Calu3 (cell line): ENCODE results near the gene GDPD2. TPM values are rescaled to one million over a fixed set of nuclear protein-coding genes. Genes with fewer than 3 reads are reported as not detected.
A peak's percentile ranks its signal among the peaks of the same experiment; 100 is the strongest.

ENCODE experiments used
- BruUV-seq: library from RNA; stranded (reverse); fragments of 400-500 nt; replicated peaks from 2 replicates; lab custom pipeline; 2021; lab: Mats Ljungman, UMichigan
- CTCF ChIA-PET: fragments of 300-600 bp; sonication (Branson Sonifier 250); formaldehyde crosslinking; loops from one replicate; lab custom pipeline; 2022; ENCODE audit warnings: antibody characterized with exemption; lab: Charles Lee
- DNase-seq: peaks from one replicate; pipeline ENCODE4 v3.0.0; 2022
- H3K27ac Mint-ChIP-seq: one replicate; pipeline ENCODE4 v1.8.0; 2022; ENCODE audit warnings: mixed read lengths; ENCODE audit not compliant: unreplicated experiment
- H3K27me3 Mint-ChIP-seq: one replicate; pipeline ENCODE4 v1.8.0; 2022; ENCODE audit warnings: mixed read lengths; ENCODE audit not compliant: unreplicated experiment
- H3K36me3 Mint-ChIP-seq: one replicate; pipeline ENCODE4 v1.8.0; 2022; ENCODE audit warnings: mild to moderate bottlenecking, moderate library complexity, mixed read lengths; ENCODE audit not compliant: insufficient read depth, unreplicated experiment
- H3K4me1 Mint-ChIP-seq: one replicate; pipeline ENCODE4 v1.8.0; 2022; ENCODE audit warnings: mild to moderate bottlenecking, low read depth, mixed read lengths; ENCODE audit not compliant: unreplicated experiment
- H3K4me3 Mint-ChIP-seq: one replicate; pipeline ENCODE4 v1.8.0; 2022; ENCODE audit warnings: mild to moderate bottlenecking, low read depth, moderate library complexity, mixed read lengths; ENCODE audit not compliant: unreplicated experiment
- H3K9me3 Mint-ChIP-seq: one replicate; pipeline ENCODE4 v1.8.0; 2022; ENCODE audit warnings: low read depth, mixed read lengths; ENCODE audit not compliant: unreplicated experiment
- intact Hi-C: fragments of 100-400 bp; cut with micrococcal nuclease; formaldehyde crosslinking; loops from one replicate; pipeline ENCODE4 v1.10.0; 2022; ENCODE audit not compliant: unreplicated experiment
- total RNA-seq: library from RNA; stranded (reverse); gene quantifications from 2 replicates; pipeline ENCODE4 v1.2.3, GENCODE V29; 2022
- TF ChIP-seq, protein P1 (sequence below): fragments of 200-600 bp; IDR thresholded peaks from one replicate; pipeline ENCODE4 v1.8.0; 2022; ENCODE audit warnings: antibody characterized with exemption; ENCODE audit not compliant: unreplicated experiment

The GDPD2 gene
- total RNA-seq, 1 experiment from 2014 or later = not detected

DNA sequence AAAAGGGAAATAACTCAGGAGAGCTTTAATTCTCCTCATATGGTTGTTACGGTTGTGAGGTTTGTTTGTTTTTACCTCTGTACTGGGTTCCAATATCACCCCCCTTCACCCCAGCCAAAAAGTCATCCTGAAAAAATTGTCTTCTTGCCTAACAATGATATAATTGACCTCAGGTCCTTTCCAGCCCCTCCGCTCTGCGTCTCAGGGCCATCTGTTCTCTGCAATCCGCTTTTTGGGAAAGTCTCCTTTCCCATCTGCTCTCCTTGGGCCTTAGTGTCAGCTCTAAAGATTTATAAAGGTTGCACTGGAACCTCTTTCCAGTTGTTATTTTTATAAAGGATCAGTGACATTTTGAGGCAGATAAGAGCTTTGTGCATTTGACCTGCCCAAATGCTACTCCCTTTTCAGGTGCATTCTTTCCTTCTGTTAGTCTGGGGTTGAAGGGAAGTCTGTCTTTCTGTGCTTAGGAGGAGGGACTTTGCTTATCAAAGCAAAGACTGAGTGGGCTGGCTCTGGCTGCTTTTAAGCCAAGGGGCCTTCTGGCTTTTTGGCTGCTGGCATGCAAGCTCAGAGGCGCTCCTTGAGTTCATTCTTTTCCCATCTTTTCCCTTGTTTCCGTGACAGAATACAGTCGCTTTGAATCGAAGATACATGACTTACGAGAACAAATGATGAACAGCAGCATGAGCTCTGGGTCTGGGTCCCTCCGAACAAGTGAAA is 55.6 kb downstream of the GDPD2 start:
- TF ChIP-seq, protein P1, sequence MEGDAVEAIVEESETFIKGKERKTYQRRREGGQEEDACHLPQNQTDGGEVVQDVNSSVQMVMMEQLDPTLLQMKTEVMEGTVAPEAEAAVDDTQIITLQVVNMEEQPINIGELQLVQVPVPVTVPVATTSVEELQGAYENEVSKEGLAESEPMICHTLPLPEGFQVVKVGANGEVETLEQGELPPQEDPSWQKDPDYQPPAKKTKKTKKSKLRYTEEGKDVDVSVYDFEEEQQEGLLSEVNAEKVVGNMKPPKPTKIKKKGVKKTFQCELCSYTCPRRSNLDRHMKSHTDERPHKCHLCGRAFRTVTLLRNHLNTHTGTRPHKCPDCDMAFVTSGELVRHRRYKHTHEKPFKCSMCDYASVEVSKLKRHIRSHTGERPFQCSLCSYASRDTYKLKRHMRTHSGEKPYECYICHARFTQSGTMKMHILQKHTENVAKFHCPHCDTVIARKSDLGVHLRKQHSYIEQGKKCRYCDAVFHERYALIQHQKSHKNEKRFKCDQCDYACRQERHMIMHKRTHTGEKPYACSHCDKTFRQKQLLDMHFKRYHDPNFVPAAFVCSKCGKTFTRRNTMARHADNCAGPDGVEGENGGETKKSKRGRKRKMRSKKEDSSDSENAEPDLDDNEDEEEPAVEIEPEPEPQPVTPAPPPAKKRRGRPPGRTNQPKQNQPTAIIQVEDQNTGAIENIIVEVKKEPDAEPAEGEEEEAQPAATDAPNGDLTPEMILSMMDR = no peak
- CTCF ChIA-PET = interaction anchor here (1.1 to 2.5 kb wide), 4 partner anchors 23 to 75 kb away, joined by 3 to 11 read pairs (median 5); no protein-coding TSS in a partner anchor
- Mint-ChIP-seq H3K27ac (peak overlapping the region; percentile 96), H3K4me3 (peak overlapping the region; percentile 56), H3K4me1 (peaks cover 68% of the 10 kb centered on the region), H3K27me3 (no peaks in the 10 kb centered on the region), H3K36me3 (peaks cover 26% of the 10 kb centered on the region), H3K9me3 (no peaks in the 10 kb centered on the region)
- intact Hi-C loops = loop anchor here (5.0 kb wide), 2 partner anchors 49 to 74 kb away; no protein-coding TSS in a partner anchor
- DNase-seq = no peak
- BruUV-seq = TSS peak; percentile 72

GRCh38 chrX:70479247-70479921 is 56.3 kb downstream of the GDPD2 start:
- Mint-ChIP-seq H3K4me1 (peaks cover 62% of the 10 kb centered on the region), H3K9me3 (no peaks in the 10 kb centered on the region), H3K27ac (peak overlapping the region; percentile 96), H3K4me3 (peak overlapping the region; percentile 56), H3K36me3 (peaks cover 27% of the 10 kb centered on the region), H3K27me3 (no peaks in the 10 kb centered on the region)
- CTCF ChIA-PET = interaction anchor here (0.7 to 2.5 kb wide), 6 partner anchors 23 to 74 kb away, joined by 3 to 11 read pairs (median 4); no protein-coding TSS in a partner anchor
- BruUV-seq = no TSS peak
- TF ChIP-seq, protein P1 = no peak
- no peak for DNase-seq
- intact Hi-C loops = loop anchor here (5.0 kb wide), 2 partner anchors 48 to 73 kb away; no protein-coding TSS in a partner anchor

- H3K4me1 Mint-ChIP-seq = peaks cover 66% of the 10 kb centered on the region
- no peaks in the 10 kb centered on the region for H3K27me3 Mint-ChIP-seq
- no peaks in the 10 kb centered on the region for H3K9me3 Mint-ChIP-seq
- TF ChIP-seq, protein P1 = no peak
- intact Hi-C loops = loop anchor here (5.0 kb wide), 3 partner anchors 47 to 72 kb away; no protein-coding TSS in a partner anchor
- H3K27ac Mint-ChIP-seq = peak overlapping the region; percentile 96
- DNase-seq = peak; percentile 34
- CTCF ChIA-PET = interaction anchor here (0.7 to 2.5 kb wide), 6 partner anchors 24 to 74 kb away, joined by 3 to 11 read pairs (median 4); no protein-coding TSS in a partner anchor
- peak overlapping the region; percentile 56 for H3K4me3 Mint-ChIP-seq
- no TSS peak for BruUV-seq
- peaks cover 31% of the 10 kb centered on the region for H3K36me3 Mint-ChIP-seq
These were observed 57.0 kb downstream of the GDPD2 start for GRCh38 chrX:70479922-70480659.

DNA sequence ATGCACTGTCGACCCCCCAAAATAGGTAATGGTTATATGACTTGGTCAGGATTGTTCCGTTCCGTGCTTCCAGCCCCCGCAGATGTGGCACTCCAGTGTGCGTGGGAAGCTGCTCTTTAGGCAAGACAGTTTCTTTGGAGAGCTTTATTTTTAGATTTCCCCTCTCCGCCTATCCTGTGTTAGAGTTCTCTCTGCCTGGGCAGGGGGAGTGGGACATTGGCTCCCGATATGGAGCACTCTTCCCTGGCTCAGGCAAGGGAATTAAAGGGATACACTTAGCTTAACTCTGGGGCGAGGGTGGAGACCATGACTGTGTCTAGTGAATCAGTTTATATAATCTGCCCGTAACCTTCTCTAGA is 57.5 kb downstream of the GDPD2 start:
- H3K4me1 Mint-ChIP-seq = peaks cover 69% of the 10 kb centered on the region
- intact Hi-C loops = loop anchor here (5.0 kb wide), 1 partner anchor 48 kb away; no protein-coding TSS in a partner anchor
- H3K27me3 Mint-ChIP-seq = no peaks in the 10 kb centered on the region
- no peaks in the 10 kb centered on the region for H3K9me3 Mint-ChIP-seq
- H3K27ac Mint-ChIP-seq = peak overlapping the region; percentile 96
- BruUV-seq = no TSS peak
- peaks cover 37% of the 10 kb centered on the region for H3K36me3 Mint-ChIP-seq
- no peak overlapping the region for H3K4me3 Mint-ChIP-seq
- no peak for DNase-seq
- CTCF ChIA-PET = interaction anchor here (2.5 kb wide), 1 partner anchor 73 kb away, joined by 11 read pairs; no protein-coding TSS in a partner anchor
- TF ChIP-seq, protein P1 = no peak
